IPS-20b (cell line): ENCODE results near the gene GABRR2.

Experiments used
- H3K27ac ChIP-seq: one replicate; pipeline ENCODE4 v1.5.1; 2013; ENCODE audit warnings: low read length
- H3K27me3 ChIP-seq: 2 replicates; pipeline ENCODE4 v1.6.1; 2013; ENCODE audit warnings: mild to moderate bottlenecking, low read length, inconsistent platforms; ENCODE audit not compliant: insufficient read depth
- H3K36me3 ChIP-seq: 2 replicates; pipeline ENCODE4 v1.6.1; 2013; ENCODE audit warnings: low read depth, mild to moderate bottlenecking, inconsistent platforms, low read length, moderate library complexity; ENCODE audit not compliant: insufficient read depth
- H3K4me1 ChIP-seq: 2 replicates; pipeline ENCODE4 v1.6.1; 2013; ENCODE audit warnings: mild to moderate bottlenecking, control low read depth, inconsistent platforms, low read length, moderate library complexity; ENCODE audit not compliant: insufficient read depth
- H3K4me3 ChIP-seq: 2 replicates; pipeline ENCODE4 v1.5.1; 2013; ENCODE audit warnings: mild to moderate bottlenecking, low read length, inconsistent platforms
- H3K9ac ChIP-seq: 2 replicates; pipeline ENCODE4 v1.6.1; 2013; ENCODE audit warnings: low read depth, mild to moderate bottlenecking, inconsistent platforms, low read length, moderate library complexity
- H3K9me3 ChIP-seq: 2 replicates; pipeline ENCODE4 v1.6.1; 2013; ENCODE audit warnings: mild to moderate bottlenecking, low read depth, low read length, inconsistent platforms; ENCODE audit not compliant: insufficient read depth

The GABRR2 gene

GRCh38 chr6:89221971-89222711 lies 93.0 kb downstream of the GABRR2 start:
- Histone ChIP-seq H3K9me3 (no peaks in the 10 kb centered on the region), H3K27ac (no peak overlapping the region), H3K9ac (no peak overlapping the region), H3K4me3 (no peak overlapping the region), H3K36me3 (no peaks in the 10 kb centered on the region), H3K4me1 (no peaks in the 10 kb centered on the region; the same call in 1 of the 2 replicates), H3K27me3 (no peaks in the 10 kb centered on the region)

- Histone ChIP-seq H3K4me1 (no peaks in the 10 kb centered on the region; the same call in 1 of the 2 replicates), H3K27ac (no peak overlapping the region), H3K4me3 (no peak overlapping the region), H3K9me3 (no peaks in the 10 kb centered on the region), H3K36me3 (no peaks in the 10 kb centered on the region), H3K27me3 (no peaks in the 10 kb centered on the region), H3K9ac (no peak overlapping the region)
These were observed 94.0 kb downstream of the GABRR2 start for GRCh38 chr6:89221129-89221528.

DNA sequence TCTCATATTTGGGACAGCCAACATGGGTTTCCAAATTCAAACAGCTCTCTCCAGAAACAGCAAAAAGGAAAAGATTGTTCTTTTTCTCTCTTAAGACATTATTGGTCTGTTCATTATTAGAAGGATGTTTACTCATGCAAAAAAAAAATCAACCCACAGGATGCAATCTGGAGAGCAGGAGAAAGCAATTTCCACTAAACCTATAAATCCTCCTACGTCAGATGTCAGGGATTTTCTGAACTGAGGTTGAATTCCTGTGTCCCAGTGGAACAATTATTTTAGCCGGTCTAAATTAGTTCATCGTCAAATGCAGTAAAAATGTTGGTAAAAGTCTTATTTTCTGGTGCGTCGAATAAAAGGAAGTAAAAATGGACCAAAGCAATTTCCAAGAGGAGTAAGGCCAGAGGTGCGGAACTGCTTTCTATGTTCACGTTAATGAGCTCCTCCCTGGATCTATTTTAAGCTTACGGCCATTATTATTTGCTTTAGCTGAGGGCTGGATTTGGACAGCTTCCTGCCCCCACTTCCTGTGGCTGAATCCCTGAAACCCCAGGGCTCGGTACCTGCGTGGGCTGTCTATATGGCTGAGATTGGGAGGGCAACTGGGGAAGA lies 97.7 kb downstream of the GABRR2 start, which contains the start of gene GABRR1:
Gene GABRR1 (minus strand): TSS at position 60 of the 612 bp plus-strand sequence. CDS start 36 bp downstream, at position 24.
- H3K36me3 ChIP-seq = no peaks in the 10 kb centered on the region
- H3K9ac ChIP-seq = no peak within 1 kb of the TSS
- H3K4me1 ChIP-seq = peaks cover 7% of the 10 kb centered on the region; the same call in 1 of the 2 replicates
- H3K9me3 ChIP-seq = no peaks in the 10 kb centered on the region
- H3K27ac ChIP-seq = no peak within 1 kb of the TSS
- H3K27me3 ChIP-seq = no peaks in the 10 kb centered on the region
- no peak within 1 kb of the TSS for H3K4me3 ChIP-seq

- Histone ChIP-seq H3K27me3 (no peaks in the 10 kb centered on the region), H3K36me3 (no peaks in the 10 kb centered on the region), H3K9ac (no peak overlapping the region), H3K9me3 (no peaks in the 10 kb centered on the region), H3K27ac (no peak overlapping the region), H3K4me3 (no peak overlapping the region), H3K4me1 (peaks cover 7% of the 10 kb centered on the region; the same call in 1 of the 2 replicates)
These were observed 98.7 kb downstream of the GABRR2 start for GRCh38 chr6:89216411-89216810.

DNA sequence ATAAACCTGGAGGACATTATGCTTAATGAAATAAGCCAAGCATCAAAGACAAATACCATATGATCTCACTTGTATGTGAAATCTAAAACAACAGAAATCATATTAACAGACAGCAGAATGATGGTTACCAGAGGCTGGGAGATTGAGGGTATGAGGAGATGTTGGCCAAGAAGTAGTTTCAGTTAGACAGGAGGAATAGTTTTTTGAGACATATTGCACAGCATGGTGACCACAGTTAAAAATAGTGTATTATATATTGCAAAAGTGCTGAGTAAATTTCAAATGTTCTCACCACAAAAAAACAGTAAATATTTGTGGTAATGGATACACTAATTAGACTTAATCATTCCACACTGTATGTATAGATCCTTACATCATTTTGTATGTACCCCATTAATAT lies 99.7 kb downstream of the GABRR2 start:
- H3K4me1 ChIP-seq = peaks cover 7% of the 10 kb centered on the region; the same call in 1 of the 2 replicates
- no peaks in the 10 kb centered on the region for H3K36me3 ChIP-seq
- H3K9me3 ChIP-seq = no peaks in the 10 kb centered on the region
- no peak overlapping the region for H3K9ac ChIP-seq
- H3K27ac ChIP-seq = no peak overlapping the region
- H3K4me3 ChIP-seq = no peak overlapping the region
- no peaks in the 10 kb centered on the region for H3K27me3 ChIP-seq

- Histone ChIP-seq H3K9me3 (no peaks in the 10 kb centered on the region), H3K4me3 (no peak overlapping the region), H3K27me3 (no peaks in the 10 kb centered on the region), H3K36me3 (no peaks in the 10 kb centered on the region), H3K27ac (no peak overlapping the region), H3K9ac (no peak overlapping the region), H3K4me1 (peaks cover 7% of the 10 kb centered on the region; the same call in 1 of the 2 replicates)
These were observed 100.9 kb downstream of the GABRR2 start for GRCh38 chr6:89214197-89214596.

DNA sequence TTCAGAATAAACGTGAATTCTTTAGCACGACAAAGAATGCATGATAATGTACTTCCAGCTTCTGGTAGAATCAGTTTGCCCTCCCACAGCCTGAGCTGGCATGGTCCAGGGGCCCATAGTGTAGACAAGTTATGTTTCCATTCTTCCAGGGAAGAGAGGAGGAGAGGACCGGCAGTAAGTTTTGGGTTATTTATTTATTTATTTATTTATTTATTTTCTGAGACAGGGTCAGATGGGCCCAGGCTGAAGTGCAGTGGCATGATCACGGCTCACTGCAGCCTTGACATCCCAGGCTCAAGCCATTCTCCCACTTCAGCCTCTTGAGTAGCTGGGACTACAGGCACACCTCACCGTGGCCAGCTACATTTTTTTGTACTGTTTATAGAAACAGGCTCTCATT lies 102.6 kb downstream of the GABRR2 start:
- H3K27me3 ChIP-seq = no peaks in the 10 kb centered on the region
- no peaks in the 10 kb centered on the region for H3K9me3 ChIP-seq
- no peaks in the 10 kb centered on the region for H3K36me3 ChIP-seq
- peaks cover 7% of the 10 kb centered on the region; the same call in 1 of the 2 replicates for H3K4me1 ChIP-seq
- no peak overlapping the region for H3K27ac ChIP-seq
- no peak overlapping the region for H3K4me3 ChIP-seq
- no peak overlapping the region for H3K9ac ChIP-seq

GRCh38 chr6:89209457-89209856 lies 105.6 kb downstream of the GABRR2 start:
- Histone ChIP-seq H3K36me3 (no peaks in the 10 kb centered on the region), H3K9me3 (no peaks in the 10 kb centered on the region), H3K27ac (no peak overlapping the region), H3K9ac (no peak overlapping the region), H3K27me3 (no peaks in the 10 kb centered on the region), H3K4me1 (peaks cover 7% of the 10 kb centered on the region; the same call in 1 of the 2 replicates), H3K4me3 (no peak overlapping the region)

- no peak overlapping the region for H3K27ac ChIP-seq
- H3K4me1 ChIP-seq = peaks cover 7% of the 10 kb centered on the region; the same call in 1 of the 2 replicates
- H3K9me3 ChIP-seq = no peaks in the 10 kb centered on the region
- no peak overlapping the region for H3K4me3 ChIP-seq
- no peak overlapping the region for H3K9ac ChIP-seq
- no peaks in the 10 kb centered on the region for H3K27me3 ChIP-seq
- H3K36me3 ChIP-seq = no peaks in the 10 kb centered on the region
These were observed 106.5 kb downstream of the GABRR2 start for GRCh38 chr6:89208551-89208950.
